ENCODE data around the gene HLA-E. TPM values are rescaled to one million over a fixed set of nuclear protein-coding genes. Genes with fewer than 3 reads are reported as not detected.
A peak's percentile ranks its signal among the peaks of the same experiment; 100 is the strongest.
"Not testable (repeated sequence)": the region's sequence is repeated elsewhere in the genome, so short reads cannot be mapped to it uniquely, and the experiment has no call there.

The HLA-E gene
- total RNA-seq, 3 donors from 2014 or later: 420 to 803 (median 575) TPM

GRCh38 chr6:30487926-30488325 is 1.4 kb upstream of the HLA-E start:
- Histone ChIP-seq H3K9me3 (no peaks in the 10 kb centered on the region), H3K27ac (no peak overlapping the region), H3K27me3 (no peaks in the 10 kb centered on the region), H3K4me1 (peaks cover 0 to 11% of the 10 kb centered on the region in 2 donors), H3K4me3 (no peak overlapping the region), H3K36me3 (no peaks in the 10 kb centered on the region)
- TF ChIP-seq POLR2A (IDR thresholded peaks at IDR 0.05) (no peak), CTCF (IDR thresholded peaks at IDR 0.05) (no peak), POLR2AphosphoS5 (IDR thresholded peaks at IDR 0.05) (no peak)
- intact Hi-C loops (cut with DNase I; ENCODE audit: low total_unique reads): loop anchor here (5.0 to 10.0 kb wide), 2 partner anchors 54 to 187 kb away; partner anchors contain the start of gene DHX16
- no peak for DNase-seq (ENCODE audit: low spot score in 2 of 2)

DNA sequence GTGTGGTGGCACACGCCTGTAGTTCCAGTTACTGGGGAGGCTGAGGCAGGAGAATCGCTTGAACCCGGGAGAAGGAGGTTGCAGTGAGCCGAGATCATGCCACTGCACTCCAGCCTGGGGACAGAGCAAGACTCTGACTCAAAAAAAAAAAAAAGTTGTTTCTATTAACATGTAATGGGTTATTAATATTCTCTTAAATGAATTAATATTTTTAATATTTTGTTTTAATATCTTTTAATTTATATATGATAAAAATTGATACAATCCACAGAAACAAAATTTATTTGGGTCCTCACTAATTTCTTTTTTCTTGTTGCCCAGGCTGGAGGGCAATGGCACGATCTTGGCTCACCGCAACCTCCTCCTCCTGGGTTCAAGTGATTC is 620 bp upstream of the HLA-E start:
- Histone ChIP-seq H3K27ac (peak overlapping the region; percentile 98 to 99), H3K4me3 (peak overlapping the region; percentile 81 to 94 (median 90))

DNA sequence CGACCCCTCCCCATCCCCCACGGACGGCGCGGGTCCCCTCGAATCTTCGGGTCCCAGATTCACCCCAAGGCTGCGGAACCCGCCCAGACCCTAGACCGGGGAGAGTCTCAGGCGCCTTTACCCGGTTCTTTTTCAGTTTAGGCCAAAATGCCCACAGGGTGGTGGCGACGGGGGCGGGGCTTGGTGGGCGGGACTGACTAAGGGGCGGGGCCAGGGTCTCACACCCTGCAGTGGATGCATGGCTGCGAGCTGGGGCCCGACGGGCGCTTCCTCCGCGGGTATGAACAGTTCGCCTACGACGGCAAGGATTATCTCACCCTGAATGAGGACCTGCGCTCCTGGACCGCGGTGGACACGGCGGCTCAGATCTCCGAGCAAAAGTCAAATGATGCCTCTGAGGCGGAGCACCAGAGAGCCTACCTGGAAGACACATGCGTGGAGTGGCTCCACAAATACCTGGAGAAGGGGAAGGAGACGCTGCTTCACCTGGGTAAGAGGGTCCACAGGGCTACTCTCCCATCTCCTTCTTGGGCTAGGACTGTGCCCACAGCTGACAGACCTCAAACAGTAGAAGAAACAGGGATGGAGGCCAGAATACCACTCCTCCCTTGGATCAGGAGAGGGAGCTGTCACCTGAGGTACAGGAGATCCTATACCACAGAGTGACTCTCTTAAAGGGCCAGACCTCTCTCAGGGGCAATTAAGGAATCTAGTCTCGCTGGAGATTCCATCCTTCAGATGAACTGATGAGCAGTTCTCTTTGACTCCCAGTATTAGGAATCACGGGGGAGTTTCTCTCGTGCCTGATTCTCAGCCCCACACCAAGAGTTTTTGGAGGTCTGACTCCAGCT is 942 bp downstream of the HLA-E start:
- Histone ChIP-seq H3K27me3 (no peaks in the 10 kb centered on the region), H3K9me3 (no peaks in the 10 kb centered on the region), H3K27ac (peak overlapping the region; percentile 98 to 99), H3K36me3 (no peaks in the 10 kb centered on the region), H3K4me3 (peak overlapping the region; percentile 81 to 94 (median 90)), H3K4me1 (peaks cover 0 to 11% of the 10 kb centered on the region in 2 donors)
- peak; percentile 47 to 65 for DNase-seq (ENCODE audit: low spot score in 2 of 2)
- intact Hi-C loops (cut with DNase I; ENCODE audit: low total_unique reads): no loop called here
- TF ChIP-seq POLR2AphosphoS5 (IDR thresholded peaks at IDR 0.05) (no peak), POLR2A (IDR thresholded peaks at IDR 0.05) (no peak), CTCF (IDR thresholded peaks at IDR 0.05) (no peak)

More for the DNA sequence above, 620 bp upstream of the HLA-E start:
- H3K9me3 ChIP-seq; DNase-seq (ENCODE audit: low spot score in 2 of 2); H3K27me3 ChIP-seq; H3K36me3 ChIP-seq: not testable (repeated sequence)
- intact Hi-C loops (cut with DNase I; ENCODE audit: low total_unique reads): loop anchor here (5.0 to 10.0 kb wide), 2 partner anchors 54 to 186 kb away; partner anchors contain the start of gene DHX16
- peaks cover 0 to 11% of the 10 kb centered on the region in 2 donors for H3K4me1 ChIP-seq

DNA sequence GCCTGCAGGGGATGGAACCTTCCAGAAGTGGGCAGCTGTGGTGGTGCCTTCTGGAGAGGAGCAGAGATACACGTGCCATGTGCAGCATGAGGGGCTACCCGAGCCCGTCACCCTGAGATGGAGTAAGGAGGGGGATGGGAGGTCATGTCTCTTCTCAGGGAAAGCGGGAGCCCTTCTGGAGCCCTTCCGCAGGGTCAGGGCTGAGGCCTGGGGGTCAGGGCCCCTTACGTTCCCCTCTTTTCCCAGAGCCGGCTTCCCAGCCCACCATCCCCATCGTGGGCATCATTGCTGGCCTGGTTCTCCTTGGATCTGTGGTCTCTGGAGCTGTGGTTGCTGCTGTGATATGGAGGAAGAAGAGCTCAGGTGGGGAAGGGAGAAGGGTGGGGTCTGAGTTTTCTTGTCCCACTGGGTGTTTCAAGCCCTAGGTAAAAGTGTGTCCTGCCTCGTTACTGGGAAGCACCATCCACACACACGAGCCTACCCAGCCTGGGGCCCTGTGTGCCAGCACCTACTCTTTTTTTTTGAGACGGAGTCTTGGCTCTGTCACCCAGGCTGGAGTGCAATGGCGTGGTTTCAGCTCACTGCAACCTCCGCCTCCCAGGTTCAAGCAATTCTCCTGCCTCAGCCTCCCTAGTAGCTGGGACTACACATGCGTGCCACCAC is 2.1 kb downstream of the HLA-E start:
- Histone ChIP-seq H3K27ac (peak overlapping the region; percentile 98 to 99), H3K4me3 (peak overlapping the region; percentile 81 to 94 (median 90)), H3K4me1 (peaks cover 0 to 11% of the 10 kb centered on the region in 2 donors)
- intact Hi-C loops (cut with DNase I; ENCODE audit: low total_unique reads); H3K27me3 ChIP-seq; H3K9me3 ChIP-seq; DNase-seq (ENCODE audit: low spot score in 2 of 2); H3K36me3 ChIP-seq: not testable (repeated sequence)

DNA sequence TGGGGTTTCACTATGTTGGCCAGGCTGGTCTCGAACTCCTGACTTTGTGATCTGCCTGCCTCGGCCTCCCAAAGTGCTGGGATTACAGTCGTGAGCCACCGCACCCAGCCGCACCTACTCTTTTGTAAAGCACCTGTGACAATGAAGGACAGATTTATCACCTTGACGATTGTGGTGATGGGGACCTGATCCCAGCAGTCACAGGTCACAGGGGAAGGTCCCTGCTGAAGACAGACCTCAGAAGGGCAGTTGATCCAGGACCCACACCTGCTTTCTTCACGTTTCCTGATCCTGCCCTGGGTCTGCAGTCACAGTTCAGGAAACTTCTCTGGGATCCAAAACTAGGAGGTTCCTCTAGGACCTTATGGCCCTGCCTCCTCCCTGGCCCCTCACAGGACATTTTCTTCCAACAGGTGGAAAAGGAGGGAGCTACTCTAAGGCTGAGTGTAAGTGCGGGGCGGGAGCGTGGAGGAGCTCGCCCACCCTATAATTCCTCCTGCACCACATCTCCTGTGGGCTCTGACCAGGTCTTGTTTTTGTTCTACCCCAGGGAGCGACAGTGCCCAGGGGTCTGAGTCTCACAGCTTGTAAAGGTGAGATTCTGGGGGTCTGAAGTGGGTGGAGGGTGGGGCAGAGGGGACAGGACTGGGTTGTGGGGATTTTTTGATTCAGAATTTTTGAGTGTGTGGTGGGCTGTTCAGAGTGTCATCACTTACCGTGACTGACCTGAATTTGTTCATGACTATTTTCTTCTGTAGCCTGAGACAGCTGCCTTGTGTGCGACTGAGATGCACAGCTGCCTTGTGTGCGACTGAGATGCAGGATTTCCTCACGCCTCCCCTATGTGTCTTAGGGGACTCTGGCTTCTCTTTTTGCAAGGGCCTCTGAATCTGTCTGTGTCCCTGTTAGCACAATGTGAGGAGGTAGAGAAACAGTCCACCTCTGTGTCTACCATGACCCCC is 3.0 kb downstream of the HLA-E start:
- no peak for TF ChIP-seq CTCF (IDR thresholded peaks at IDR 0.05)
- TF ChIP-seq POLR2AphosphoS5 (IDR thresholded peaks at IDR 0.05): no peak
- no peak for TF ChIP-seq POLR2A (IDR thresholded peaks at IDR 0.05)
- Histone ChIP-seq H3K4me1 (peaks cover 0 to 11% of the 10 kb centered on the region in 2 donors), H3K4me3 (peak overlapping the region; percentile 81 to 94 (median 90)), H3K27me3 (no peaks in the 10 kb centered on the region), H3K9me3 (no peaks in the 10 kb centered on the region), H3K36me3 (no peaks in the 10 kb centered on the region), H3K27ac (peak overlapping the region in 1 of 2 donors; percentile 55)
- DNase-seq (ENCODE audit: low spot score in 2 of 2): no peak
- intact Hi-C loops (cut with DNase I; ENCODE audit: low total_unique reads): no loop called here

Measured in breast epithelium (tissue), 4 donors.